B cell (primary cell): ENCODE measurements around the gene REPS2. TPM values are rescaled to one million over a fixed set of nuclear protein-coding genes. Genes with fewer than 3 reads are reported as not detected.

Experiments
- ATAC-seq: fragments of 200-7000 bp; cut with Tn5 transposase; one replicate; pipeline ENCODE4 v1.10.0; 2021; ENCODE audit warnings: low read depth, mild to moderate bottlenecking, moderate number of reproducible peaks, moderate library complexity
- CTCF ChIA-PET: fragments of 350-600 bp; sonication (Branson Sonifier 250); formaldehyde crosslinking; loops from one replicate; lab custom pipeline; 2021; ENCODE audit warnings: antibody characterized with exemption, inconsistent platforms; lab: Charles Lee
- POLR2A ChIA-PET: fragments of 350-600 bp; sonication (Branson Sonifier 250); formaldehyde crosslinking; loops from one replicate; lab custom pipeline; 2021; ENCODE audit warnings: antibody characterized with exemption; lab: Charles Lee
- DNase-seq: peaks from one replicate; pipeline ENCODE4 v3.0.0; 2013
- H2AFZ ChIP-seq: 2 replicates; pipeline ENCODE4 v1.6.1; 2012; ENCODE audit warnings: mild to moderate bottlenecking, low read depth, low read length; ENCODE audit not compliant: insufficient read depth, poor library complexity, severe bottlenecking
- H3K27ac ChIP-seq, 2 donors: 1 replicate in 1 of 2; 2 replicates in 1 of 2; pipeline ENCODE4 v1.5.1; 2012 to 2013; ENCODE audit warnings: low read length in 2 of 2, mild to moderate bottlenecking in 2 of 2, moderate library complexity in 1 of 2
- H3K27me3 ChIP-seq, 4 experiments: fragments of 200-600 bp in 1 of 4; sonication (generic) in 1 of 4; replicated peaks in 1 of 4; 1 replicate in 2 of 4; 2 replicates in 2 of 4; pipeline versions ENCODE4 v1.6.1 to v1.7.0; 2013 to 2016; ENCODE audit warnings: low read length in 3 of 4, mild to moderate bottlenecking in 2 of 4, mixed read lengths in 1 of 4, moderate library complexity in 1 of 4; ENCODE audit not compliant: insufficient read depth in 4 of 4, control insufficient read depth in 3 of 4; ENCODE audit errors: control extremely low read depth in 1 of 4
- H3K36me3 ChIP-seq, 2 experiments: replicated peaks in 1 of 2; 1 replicate in 1 of 2; 2 replicates in 1 of 2; pipeline versions ENCODE4 v1.6.1 to v1.7.1; 2013; ENCODE audit warnings: low read length in 1 of 2; ENCODE audit not compliant: insufficient read depth in 2 of 2, control insufficient read depth in 1 of 2; ENCODE audit errors: control extremely low read depth in 1 of 2, extremely low read depth in 1 of 2
- H3K4me1 ChIP-seq, 2 donors: fragments of 200-600 bp in 1 of 2; sonication (generic) in 1 of 2; 1 replicate in 1 of 2; 2 replicates in 1 of 2; pipeline versions ENCODE4 v1.5.1 to v1.6.1; 2013 to 2017; ENCODE audit warnings: low read length in 2 of 2; ENCODE audit not compliant: control insufficient read depth in 2 of 2, insufficient read depth in 2 of 2
- H3K4me2 ChIP-seq: replicated peaks from 2 replicates; pipeline ENCODE3; 2012; ENCODE audit warnings: mild to moderate bottlenecking, low read depth, low read length; ENCODE audit not compliant: poor library complexity, severe bottlenecking
- H3K4me3 ChIP-seq, 5 experiments: fragments of 200-600 bp in 1 of 5; sonication (generic) in 1 of 5; 1 replicate in 3 of 5; 2 replicates in 2 of 5; pipeline versions ENCODE4 v1.5.1 to v1.7.0; 2011 to 2016; ENCODE audit warnings: low read length in 4 of 5, mild to moderate bottlenecking in 4 of 5, low read depth in 2 of 5, control low read depth in 1 of 5, moderate library complexity in 1 of 5; ENCODE audit not compliant: insufficient read depth in 1 of 5; ENCODE audit errors: control extremely low read depth in 1 of 5, extremely low read depth in 1 of 5
- H3K79me2 ChIP-seq: fragments of 200-600 bp; sonication (generic); one replicate; pipeline ENCODE4 v1.6.0; 2016; ENCODE audit warnings: low read length; ENCODE audit not compliant: control insufficient read depth, insufficient read depth
- H3K9ac ChIP-seq: fragments of 200-600 bp; sonication (generic); 2 replicates; pipeline ENCODE4 v1.6.1; 2017; ENCODE audit warnings: mild to moderate bottlenecking, low read length, moderate library complexity
- H3K9me3 ChIP-seq, 3 donors: one replicate each; pipeline versions ENCODE4 v1.6.1 to v1.7.1; 2013; ENCODE audit warnings: low read length in 2 of 3; ENCODE audit not compliant: control insufficient read depth in 2 of 3, insufficient read depth in 1 of 3; ENCODE audit errors: control extremely low read depth in 1 of 3
- H4K20me1 ChIP-seq: 2 replicates; pipeline ENCODE4 v1.6.0; 2012; ENCODE audit warnings: mild to moderate bottlenecking, low read length; ENCODE audit not compliant: insufficient read depth, control insufficient read depth, poor library complexity, severe bottlenecking
- H3K27ac Mint-ChIP-seq: one replicate; pipeline ENCODE4 v1.8.0; 2021; ENCODE audit warnings: mixed read lengths
- H3K27me3 Mint-ChIP-seq: one replicate; pipeline ENCODE4 v1.8.0; 2021; ENCODE audit warnings: mixed read lengths
- H3K4me1 Mint-ChIP-seq: one replicate; pipeline ENCODE4 v1.8.0; 2021; ENCODE audit warnings: mixed read lengths
- H3K4me3 Mint-ChIP-seq: one replicate; pipeline ENCODE4 v1.8.0; 2021; ENCODE audit warnings: mixed read lengths
- H3K9me3 Mint-ChIP-seq: one replicate; pipeline ENCODE4 v1.8.0; 2022; ENCODE audit warnings: mixed read lengths; ENCODE audit not compliant: insufficient read depth
- CTCF ChIP-seq: fragments of 200-600 bp; IDR thresholded peaks from one replicate; pipeline ENCODE4 v1.8.0; 2022; ENCODE audit warnings: antibody characterized with exemption, mild to moderate bottlenecking
- EZH2 ChIP-seq: IDR thresholded peaks from 2 replicates; pipeline ENCODE4 v1.6.1; 2012; ENCODE audit warnings: borderline replicate concordance, low read depth, mild to moderate bottlenecking, moderate library complexity, low read length; ENCODE audit not compliant: insufficient read depth, poor library complexity, severe bottlenecking
- WGBS: methylation state at CpG from one replicate; pipeline ENCODE4 v1.1.5; 2013; ENCODE audit warnings: missing lambda C conversion rate; ENCODE audit not compliant: insufficient coverage; 5-methylcytosine and 5-hydroxymethylcytosine counted together
- intact Hi-C: fragments of 100-400 bp; cut with micrococcal nuclease; formaldehyde crosslinking; loops from one replicate; pipeline ENCODE4 v1.10.0; 2022
- polyA plus RNA-seq: library from polyadenylated mRNA; depleted of rRNA; stranded (reverse); fragments of >200 nt; gene quantifications from 2 replicates; pipeline ENCODE4 v1.2.3, GENCODE V29; 2012
- total RNA-seq, 2 donors: library from RNA; stranded (reverse); fragments of 120-200 nt in 1 of 2; gene quantifications; 1 replicate in 1 of 2; 2 replicates in 1 of 2; pipeline versions ENCODE4 v1.2.3 to v1.2.4, GENCODE V29; 2013 to 2022

REPS2 gene
- total and polyA plus RNA-seq, 2 donors (not counting 1 experiment from before 2014, with no cell fraction given) = 1.1 to 4.9 TPM

- no peak for TF ChIP-seq CTCF
- no peak for TF ChIP-seq EZH2
- intact Hi-C loops = no loop called here
- no peak overlapping the region for H3K4me3 Mint-ChIP-seq
- no peaks in the 10 kb centered on the region for H3K9me3 Mint-ChIP-seq
- Histone ChIP-seq H3K27me3 (no peaks in the 10 kb centered on the region), H3K9ac (no peak overlapping the region), H3K79me2 (no peaks in the 10 kb centered on the region), H3K36me3 (no peaks in the 10 kb centered on the region), H3K27ac (no peak overlapping the region), H3K9me3 (no peaks in the 10 kb centered on the region), H3K4me2 (no peak overlapping the region), H4K20me1 (no peaks in the 10 kb centered on the region), H3K4me1 (no peaks in the 10 kb centered on the region), H3K4me3 (no peak overlapping the region), H2AFZ (no peak overlapping the region)
- 100% methylated on average over 3 of the region's 3 CpGs for WGBS
- ATAC-seq = no peak
- ChIA-PET POLR2A (no interaction called here), CTCF (interaction anchor here (2.4 kb wide), 1 partner anchor 255 kb away, joined by 10 read pairs; no protein-coding TSS in a partner anchor)
- no peaks in the 10 kb centered on the region for H3K4me1 Mint-ChIP-seq
- no peak overlapping the region for H3K27ac Mint-ChIP-seq
- DNase-seq = no peak
- no peaks in the 10 kb centered on the region for H3K27me3 Mint-ChIP-seq
Measured at GRCh38 chrX:17081511-17081910, 135.1 kb downstream of the REPS2 start.

GRCh38 chrX:17081968-17082367 lies 135.5 kb downstream of the REPS2 start:
- POLR2A ChIA-PET = no interaction called here

More at GRCh38 chrX:17081968-17082367, 135.5 kb downstream of the REPS2 start:
- WGBS = no CpG with 5 or more reads among the region's 2 CpGs
- Histone ChIP-seq H3K4me1 (no peaks in the 10 kb centered on the region), H3K4me3 (no peak overlapping the region), H4K20me1 (no peaks in the 10 kb centered on the region), H3K9me3 (no peaks in the 10 kb centered on the region), H3K36me3 (no peaks in the 10 kb centered on the region), H3K27ac (no peak overlapping the region), H3K9ac (no peak overlapping the region), H2AFZ (no peak overlapping the region), H3K4me2 (no peak overlapping the region), H3K79me2 (no peaks in the 10 kb centered on the region), H3K27me3 (no peaks in the 10 kb centered on the region)
- TF ChIP-seq CTCF = no peak
- TF ChIP-seq EZH2 = no peak
- ATAC-seq (no peak), DNase-seq (no peak)
- H3K27ac Mint-ChIP-seq = no peak overlapping the region
- no peaks in the 10 kb centered on the region for H3K4me1 Mint-ChIP-seq
- CTCF ChIA-PET = interaction anchor here (1.5 to 2.4 kb wide), 2 partner anchors 199 to 256 kb away, joined by 6 to 10 read pairs; no protein-coding TSS in a partner anchor
- no peaks in the 10 kb centered on the region for H3K27me3 Mint-ChIP-seq
- H3K4me3 Mint-ChIP-seq = no peak overlapping the region
- intact Hi-C loops = no loop called here
- no peaks in the 10 kb centered on the region for H3K9me3 Mint-ChIP-seq
